LNCaP clone FGC (cell line): ENCODE data around the gene VWA7.

Source experiments
- DNase-seq: peaks from one replicate; pipeline ENCODE4 v3.0.0-alpha.2; 2011; ENCODE audit warnings: low read depth
- H3K4me3 ChIP-seq: 2 replicates; pipeline ENCODE4 v1.5.1; 2011; ENCODE audit warnings: mild to moderate bottlenecking, low read depth, low read length, control low read depth
- CTCF ChIP-seq: IDR thresholded peaks from 2 replicates; pipeline ENCODE4 v1.5.1; 2012; ENCODE audit warnings: mild to moderate bottlenecking; ENCODE audit not compliant: control insufficient read depth, insufficient read depth; ENCODE audit errors: extremely low read depth

The VWA7 gene

GRCh38 chr6:31740397-31741223, 36.5 kb downstream of the VWA7 start:
- no peak for DNase-seq
- no peak for TF ChIP-seq CTCF

GRCh38 chr6:31739639-31740396, 37.3 kb downstream of the VWA7 start, which contains the start of gene MSH5:
TSS of gene MSH5 (plus strand) at chr6:31740005. CDS start at chr6:31740467, 462 bp downstream.
- peak; percentile 98 for DNase-seq
- peak within 1 kb of the TSS; percentile 77 for H3K4me3 ChIP-seq
- TF ChIP-seq CTCF, result no peak

More at GRCh38 chr6:31740397-31741223, 36.5 kb downstream of the VWA7 start:
- H3K4me3 ChIP-seq, result peak overlapping the region; percentile 77

GRCh38 chr6:31737991-31738979, 38.8 kb downstream of the VWA7 start:
- DNase-seq, result peak; percentile 94
- peak overlapping the region; percentile 77 for H3K4me3 ChIP-seq
- TF ChIP-seq CTCF, result peak; percentile 65

- TF ChIP-seq CTCF, result no peak
- no peak for DNase-seq
- peak overlapping the region; percentile 77 for H3K4me3 ChIP-seq
These were observed 39.7 kb downstream of the VWA7 start for GRCh38 chr6:31737315-31737990.

GRCh38 chr6:31736768-31737314, 40.3 kb downstream of the VWA7 start:
- peak overlapping the region; percentile 94 for H3K4me3 ChIP-seq
- no peak for TF ChIP-seq CTCF

More at GRCh38 chr6:31736768-31737314, 40.3 kb downstream of the VWA7 start:
- no peak for DNase-seq
